GM21381 (cell line): ENCODE measurements around the gene NRG2.

ENCODE experiments used
- ATAC-seq: cut with Tn5 transposase; IDR thresholded peaks from one replicate; pipeline ENCODE4 v1.9.1; 2021; ENCODE audit warnings: mild to moderate bottlenecking, moderate library complexity; ENCODE audit not compliant: unreplicated experiment

Gene NRG2

GRCh38 chr5:140041492-140042392, 1.4 kb downstream of the NRG2 start:
- no peak for ATAC-seq

GRCh38 chr5:140041099-140041491, 2.0 kb downstream of the NRG2 start:
- ATAC-seq = no peak

GRCh38 chr5:140040358-140040757, 2.7 kb downstream of the NRG2 start:
- no peak for ATAC-seq

- peak; percentile 27 for ATAC-seq
Measured at GRCh38 chr5:140039561-140039960, 3.5 kb downstream of the NRG2 start.

- no peak for ATAC-seq
Measured at GRCh38 chr5:140038373-140038957, 4.6 kb downstream of the NRG2 start.

GRCh38 chr5:140037012-140037411, 6.1 kb downstream of the NRG2 start:
- no peak for ATAC-seq

GRCh38 chr5:140035881-140036280, 7.2 kb downstream of the NRG2 start:
- no peak for ATAC-seq

GRCh38 chr5:140033037-140033760, 9.9 kb downstream of the NRG2 start:
- ATAC-seq = no peak

GRCh38 chr5:140032296-140032695, 10.8 kb downstream of the NRG2 start:
- ATAC-seq = no peak

GRCh38 chr5:140027807-140028206, 15.3 kb downstream of the NRG2 start:
- ATAC-seq = no peak

GRCh38 chr5:140025736-140026135, 17.4 kb downstream of the NRG2 start:
- no peak for ATAC-seq

- ATAC-seq = no peak
Measured at GRCh38 chr5:140024928-140025327, 18.2 kb downstream of the NRG2 start.

- ATAC-seq = no peak
Measured at GRCh38 chr5:140023611-140024191, 19.4 kb downstream of the NRG2 start.

- ATAC-seq = no peak
Measured at GRCh38 chr5:140020601-140021177, 22.4 kb downstream of the NRG2 start.

GRCh38 chr5:140018920-140019644, 24.0 kb downstream of the NRG2 start:
- ATAC-seq = no peak

GRCh38 chr5:140018517-140018916, 24.6 kb downstream of the NRG2 start:
- no peak for ATAC-seq

- ATAC-seq = no peak
Measured at GRCh38 chr5:140018096-140018481, 25.0 kb downstream of the NRG2 start.

- ATAC-seq = no peak
Measured at GRCh38 chr5:140017397-140018095, 25.6 kb downstream of the NRG2 start.

GRCh38 chr5:140015706-140016105, 27.4 kb downstream of the NRG2 start:
- no peak for ATAC-seq

- ATAC-seq = no peak
Measured at GRCh38 chr5:140014751-140015150, 28.3 kb downstream of the NRG2 start.
